ENCODE data around the gene PCDHGB7.
"Not testable (repeated sequence)": the region's sequence is repeated elsewhere in the genome, so short reads cannot be mapped to it uniquely, and the experiment has no call there.

Gene PCDHGB7

DNA sequence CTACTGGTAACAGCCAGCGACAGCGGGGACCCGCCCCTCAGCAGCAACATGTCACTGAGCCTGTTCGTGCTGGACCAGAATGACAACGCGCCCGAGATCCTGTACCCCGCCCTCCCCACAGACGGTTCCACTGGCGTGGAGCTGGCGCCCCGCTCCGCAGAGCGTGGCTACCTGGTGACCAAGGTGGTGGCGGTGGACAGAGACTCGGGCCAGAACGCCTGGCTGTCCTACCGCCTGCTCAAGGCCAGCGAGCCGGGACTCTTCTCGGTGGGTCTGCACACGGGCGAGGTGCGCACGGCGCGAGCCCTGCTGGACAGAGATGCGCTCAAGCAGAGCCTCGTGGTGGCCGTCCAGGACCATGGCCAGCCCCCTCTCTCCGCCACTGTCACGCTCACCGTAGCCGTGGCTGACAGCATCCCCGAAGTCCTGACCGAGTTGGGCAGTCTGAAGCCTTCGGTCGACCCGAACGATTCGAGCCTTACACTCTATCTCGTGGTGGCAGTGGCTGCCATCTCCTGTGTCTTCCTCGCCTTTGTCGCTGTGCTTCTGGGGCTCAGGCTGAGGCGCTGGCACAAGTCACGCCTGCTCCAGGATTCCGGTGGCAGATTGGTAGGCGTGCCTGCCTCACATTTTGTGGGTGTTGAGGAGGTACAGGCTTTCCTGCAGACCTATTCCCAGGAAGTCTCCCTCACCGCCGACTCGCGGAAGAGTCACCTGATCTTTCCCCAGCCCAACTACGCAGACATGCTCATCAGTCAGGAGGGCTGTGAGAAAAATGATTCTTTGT lies 22.9 kb upstream of the PCDHGB7 start:
- not testable (repeated sequence) for DNase-seq (ENCODE audit: extremely low read depth in 1 of 2, low read depth in 1 of 2)

DNA sequence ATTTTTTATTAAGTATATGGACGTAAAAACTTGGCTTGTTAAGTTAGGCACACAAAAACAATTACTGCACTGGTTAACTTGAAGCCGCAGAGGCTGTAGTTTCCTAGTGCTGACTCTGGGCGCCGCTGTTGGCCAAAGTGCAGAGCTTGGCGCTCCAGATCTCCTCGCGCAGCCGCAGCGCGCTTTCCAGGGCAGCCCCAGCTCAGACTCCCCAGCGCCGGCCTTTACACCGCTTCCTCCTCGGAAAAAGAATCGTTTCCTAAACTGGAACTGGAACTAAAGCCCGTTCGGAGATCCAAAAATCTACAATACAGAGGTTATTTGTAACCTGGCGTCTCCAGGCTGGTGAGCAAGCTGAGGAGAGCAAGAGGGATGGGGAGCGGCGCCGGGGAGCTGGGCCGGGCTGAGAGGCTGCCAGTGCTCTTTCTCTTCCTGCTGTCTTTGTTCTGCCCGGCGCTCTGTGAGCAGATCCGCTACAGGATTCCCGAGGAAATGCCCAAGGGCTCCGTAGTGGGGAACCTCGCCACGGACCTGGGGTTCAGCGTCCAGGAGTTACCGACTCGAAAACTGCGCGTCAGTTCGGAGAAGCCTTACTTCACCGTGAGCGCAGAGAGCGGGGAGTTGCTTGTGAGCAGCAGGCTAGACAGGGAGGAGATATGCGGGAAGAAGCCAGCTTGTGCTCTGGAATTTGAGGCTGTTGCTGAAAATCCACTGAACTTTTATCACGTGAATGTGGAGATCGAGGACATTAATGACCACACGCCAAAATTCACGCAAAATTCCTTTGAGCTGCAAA lies 19.5 kb upstream of the PCDHGB7 start, which contains the start of gene PCDHGB5:
Gene PCDHGB5, plus strand, starts transcription at position 192 of the 796 bp plus-strand sequence. Its CDS starts 181 bp downstream, at position 373.
- DNase-seq (ENCODE audit: extremely low read depth in 1 of 2, low read depth in 1 of 2), result not testable (repeated sequence)

GRCh38 chr5:141398608-141399007 lies 18.9 kb upstream of the PCDHGB7 start:
- DNase-seq (ENCODE audit: extremely low read depth in 1 of 2, low read depth in 1 of 2), result no peak

- no peak for DNase-seq (ENCODE audit: extremely low read depth in 1 of 2, low read depth in 1 of 2)
Measured at GRCh38 chr5:141399555-141400258, 17.8 kb upstream of the PCDHGB7 start.

DNA sequence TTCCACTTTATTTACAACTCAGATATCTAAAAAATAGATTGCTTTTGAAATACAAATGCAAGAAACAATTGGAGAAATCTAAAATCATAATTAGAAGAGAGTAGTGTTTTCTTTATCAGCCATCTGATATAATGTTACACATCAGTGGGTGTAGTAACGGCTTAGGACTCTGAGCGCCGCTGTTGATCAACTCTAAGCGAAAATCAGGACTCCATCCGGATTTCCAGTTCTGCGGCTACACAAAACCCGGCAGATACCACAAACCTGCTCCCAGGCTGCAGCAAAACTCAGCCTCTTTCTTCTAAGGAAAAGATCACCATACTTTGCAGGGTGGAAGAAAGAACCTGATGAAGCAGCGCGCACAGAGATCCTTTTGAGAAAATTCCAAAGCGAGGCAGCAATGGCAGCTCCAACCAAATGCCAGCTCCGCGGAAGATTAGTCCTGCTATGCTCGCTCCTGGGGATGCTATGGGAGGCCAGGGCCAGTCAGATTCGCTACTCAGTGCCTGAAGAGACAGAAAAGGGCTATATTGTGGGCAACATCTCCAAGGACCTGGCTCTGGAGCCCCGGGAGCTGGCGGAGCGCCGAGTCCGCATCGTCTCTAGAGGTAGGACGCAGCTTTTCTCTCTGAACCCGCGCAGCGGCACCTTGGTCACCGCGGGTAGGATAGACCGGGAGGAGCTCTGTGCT lies 14.8 kb upstream of the PCDHGB7 start, which contains the start of gene PCDHGA9:
Gene PCDHGA9, plus strand, starts transcription at position 226 of the 691 bp plus-strand sequence. Its CDS starts 175 bp downstream, at position 401.
- DNase-seq (ENCODE audit: extremely low read depth in 1 of 2, low read depth in 1 of 2), result no peak

DNA sequence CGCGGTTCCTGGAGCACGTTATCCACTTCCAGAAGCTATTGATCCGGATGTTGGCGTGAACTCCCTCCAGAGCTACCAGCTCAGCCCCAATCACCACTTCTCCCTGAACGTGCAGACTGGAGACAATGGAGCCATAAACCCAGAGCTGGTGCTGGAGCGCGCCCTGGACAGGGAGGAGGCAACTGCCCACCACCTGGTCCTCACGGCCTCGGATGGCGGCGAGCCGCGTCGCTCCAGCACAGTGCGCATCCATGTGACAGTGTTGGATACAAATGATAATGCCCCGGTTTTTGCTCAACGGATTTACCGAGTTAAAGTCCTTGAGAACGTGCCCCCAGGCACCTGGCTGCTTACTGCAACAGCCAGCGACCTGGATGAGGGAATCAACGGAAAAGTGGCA lies 14.1 kb upstream of the PCDHGB7 start:
- DNase-seq (ENCODE audit: extremely low read depth in 1 of 2, low read depth in 1 of 2), result no peak

- DNase-seq (ENCODE audit: extremely low read depth in 1 of 2, low read depth in 1 of 2), result not testable (repeated sequence)
Measured at GRCh38 chr5:141407790-141408505, 9.5 kb upstream of the PCDHGB7 start, which contains the start of gene PCDHGB6. TSS of gene PCDHGB6 (plus strand) at chr5:141408021. CDS start at chr5:141408203, 182 bp downstream.

- DNase-seq (ENCODE audit: extremely low read depth in 1 of 2, low read depth in 1 of 2), result no peak
Measured at GRCh38 chr5:141409598-141410306, 7.7 kb upstream of the PCDHGB7 start.

DNA sequence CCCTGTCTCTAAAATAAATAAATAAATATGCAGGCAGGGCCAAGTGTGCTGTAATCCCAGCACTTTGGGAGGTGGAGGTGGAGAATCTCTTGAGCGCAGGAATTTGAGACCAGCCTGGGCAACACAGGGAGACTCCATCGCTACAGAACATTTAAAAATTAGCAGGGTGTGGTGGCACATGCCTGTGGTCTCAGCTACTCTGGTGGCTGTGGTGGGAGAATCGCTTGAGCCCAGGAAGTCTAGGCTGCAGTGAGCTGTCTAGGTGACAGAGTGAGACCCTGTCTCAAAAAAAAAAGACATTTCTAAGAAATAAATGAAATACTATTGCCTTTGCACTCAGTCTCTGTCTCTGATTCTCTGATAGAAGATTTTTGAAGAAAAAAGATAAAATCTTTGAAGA lies 5.9 kb upstream of the PCDHGB7 start:
- no peak for DNase-seq (ENCODE audit: extremely low read depth in 1 of 2, low read depth in 1 of 2)

GRCh38 chr5:141412854-141413539 lies 4.5 kb upstream of the PCDHGB7 start, which contains the start of gene PCDHGA10:
TSS of gene PCDHGA10 (plus strand) at chr5:141412987. CDS start at chr5:141413176, 189 bp downstream.
- peak in 1 of 2 donors; percentile 17 for DNase-seq (ENCODE audit: extremely low read depth in 1 of 2, low read depth in 1 of 2)

- DNase-seq (ENCODE audit: extremely low read depth in 1 of 2, low read depth in 1 of 2), result no peak
Measured at GRCh38 chr5:141413540-141414069, 3.9 kb upstream of the PCDHGB7 start.

GRCh38 chr5:141414548-141415274 lies 2.8 kb upstream of the PCDHGB7 start:
- DNase-seq (ENCODE audit: extremely low read depth in 1 of 2, low read depth in 1 of 2), result not testable (repeated sequence)

DNA sequence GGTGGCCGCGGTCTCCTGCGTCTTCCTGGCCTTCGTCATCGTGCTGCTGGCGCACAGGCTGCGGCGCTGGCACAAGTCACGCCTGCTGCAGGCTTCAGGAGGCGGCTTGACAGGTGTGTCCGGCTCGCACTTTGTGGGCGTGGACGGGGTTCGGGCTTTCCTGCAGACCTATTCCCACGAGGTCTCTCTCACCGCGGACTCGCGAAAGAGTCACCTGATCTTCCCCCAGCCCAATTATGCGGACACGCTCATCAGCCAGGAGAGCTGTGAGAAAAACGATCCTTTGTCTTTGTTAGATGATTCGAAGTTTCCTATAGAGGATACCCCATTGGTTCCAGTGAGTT lies 2.2 kb upstream of the PCDHGB7 start:
- not testable (repeated sequence) for DNase-seq (ENCODE audit: extremely low read depth in 1 of 2, low read depth in 1 of 2)

DNA sequence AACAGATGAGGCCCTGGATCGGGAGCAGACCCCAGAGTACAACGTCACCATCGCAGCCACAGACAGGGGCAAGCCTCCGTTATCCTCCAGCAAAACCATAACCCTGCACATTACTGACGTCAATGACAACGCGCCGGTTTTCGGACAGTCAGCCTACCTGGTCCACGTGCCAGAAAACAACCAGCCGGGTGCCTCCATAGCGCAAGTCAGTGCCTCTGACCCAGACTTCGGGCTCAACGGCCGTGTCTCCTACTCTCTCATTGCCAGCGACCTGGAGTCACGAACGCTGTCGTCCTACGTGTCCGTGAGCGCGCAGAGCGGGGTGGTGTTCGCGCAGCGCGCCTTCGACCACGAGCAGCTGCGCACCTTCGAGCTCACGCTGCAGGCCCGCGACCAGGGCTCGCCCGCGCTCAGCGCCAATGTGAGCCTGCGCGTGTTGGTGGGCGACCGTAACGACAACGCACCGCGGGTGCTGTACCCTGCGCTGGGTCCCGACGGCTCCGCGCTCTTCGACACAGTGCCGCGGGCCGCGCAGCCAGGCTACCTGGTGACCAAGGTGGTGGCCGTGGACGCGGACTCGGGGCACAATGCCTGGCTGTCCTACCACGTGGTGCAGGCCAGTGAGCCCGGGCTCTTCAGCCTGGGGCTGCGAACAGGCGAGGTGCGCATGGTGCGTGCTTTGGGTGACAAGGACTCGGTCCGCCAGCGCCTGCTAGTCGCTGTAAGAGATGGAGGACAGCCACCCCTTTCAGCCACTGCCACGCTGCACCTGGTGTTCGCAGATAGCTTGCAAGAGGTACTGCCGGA lies 1.8 kb downstream of the PCDHGB7 start:
- DNase-seq (ENCODE audit: extremely low read depth in 1 of 2, low read depth in 1 of 2), result no peak

- no peak for DNase-seq (ENCODE audit: extremely low read depth in 1 of 2, low read depth in 1 of 2)
Measured at GRCh38 chr5:141420855-141421488, 3.5 kb downstream of the PCDHGB7 start, which contains the start of gene PCDHGA11. TSS of gene PCDHGA11 (plus strand) at chr5:141421051. CDS start at chr5:141421228, 177 bp downstream.

- no peak for DNase-seq (ENCODE audit: extremely low read depth in 1 of 2, low read depth in 1 of 2)
Measured at GRCh38 chr5:141421489-141421855, 4.0 kb downstream of the PCDHGB7 start.

Measured in activated CD8-positive, alpha-beta memory T cell treated with anti-CD3 and anti-CD28 coated beads for 1 hour (primary cell).